ENCODE results near the gene ERFL. TPM values are rescaled to one million over a fixed set of nuclear protein-coding genes. Genes with fewer than 3 reads are reported as not detected.

The ERFL gene
- total and polyA plus RNA-seq, 2 of the 8 experiments (the other 6 are each of a cell fraction or from before 2014, with no cell fraction given) = 0.12 TPM; not detected in 1

DNA sequence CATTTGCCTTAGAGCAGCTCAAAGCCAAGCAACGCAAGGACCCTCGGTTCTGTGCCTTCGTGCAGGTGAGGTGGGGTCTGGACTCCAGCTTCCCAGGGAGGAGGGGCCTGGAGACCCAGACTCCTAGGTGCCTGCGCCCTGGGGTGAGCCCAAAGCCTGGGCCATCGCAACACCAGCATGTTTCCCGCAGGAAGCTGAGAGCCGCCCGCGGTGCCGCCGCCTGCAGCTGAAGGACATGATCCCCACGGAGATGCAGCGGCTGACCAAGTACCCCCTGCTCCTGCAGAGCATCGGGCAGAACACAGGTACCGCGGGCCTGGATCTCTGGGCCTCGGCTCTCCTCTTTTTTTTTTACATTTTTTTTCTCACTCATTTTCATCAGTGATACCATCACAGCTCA, 25.7 kb downstream of the ERFL start:
- Histone ChIP-seq H3K27ac (ENCODE audit: low read depth, low read length) (no peak overlapping the region), H3K23ac (ENCODE audit: insufficient read length) (no peak overlapping the region), H4K20me1 (replicated peaks in 1 of 2; ENCODE audit: control insufficient read depth in 1 of 2, insufficient read depth in 2 of 2, low read length in 2 of 2) (peaks cover 0 to 7% of the 10 kb centered on the region in 2 experiments), H3K4ac (replicated peaks; ENCODE audit: insufficient read length, low read depth, low read length) (no peak overlapping the region), H3K18ac (ENCODE audit: extremely low read depth, low read length) (no peak overlapping the region), H3K79me1 (ENCODE audit: low read depth, low read length) (no peaks in the 10 kb centered on the region), H3K79me2 (ENCODE audit: control insufficient read depth in 1 of 2, insufficient read depth in 2 of 2, low read length in 2 of 2) (no peaks in the 10 kb centered on the region), H4K8ac (ENCODE audit: extremely low read depth, insufficient read depth, low read length) (no peak overlapping the region), H3K4me1 (replicated peaks in 1 of 4; ENCODE audit: control insufficient read depth in 3 of 4, insufficient read depth in 4 of 4, low read length in 3 of 4) (no peaks in the 10 kb centered on the region), H3K4me2 (ENCODE audit: insufficient read depth in 1 of 2, low read depth in 2 of 2, low read length in 2 of 2) (no peak overlapping the region), H4K5ac (ENCODE audit: insufficient read length, low read depth, low read length) (no peak overlapping the region), H3K23me2 (ENCODE audit: low read depth, low read length) (peaks cover 2% of the 10 kb centered on the region; the same call in 1 of the 2 replicates), H4K91ac (replicated peaks; ENCODE audit: insufficient read length, low read length) (no peak overlapping the region), H2BK5ac (ENCODE audit: low read depth, low read length) (no peak overlapping the region), H3K9me3 (ENCODE audit: insufficient read depth in 2 of 2, low read depth in 1 of 2, low read length in 1 of 2) (no peaks in the 10 kb centered on the region), H3K27me3 (replicated peaks in 1 of 4; ENCODE audit: control insufficient read depth in 3 of 4, extremely low read depth in 1 of 4, insufficient read depth in 3 of 4, low read length in 3 of 4) (no peaks in the 10 kb centered on the region), H2BK20ac (ENCODE audit: low read length) (no peak overlapping the region), H3K14ac (ENCODE audit: insufficient read length) (no peak overlapping the region), H2AFZ (ENCODE audit: low read length) (no peak overlapping the region), H2BK12ac (ENCODE audit: low read depth, low read length) (no peak overlapping the region), H3K4me3 (ENCODE audit: extremely low read depth in 1 of 4, insufficient read depth in 2 of 4, low read depth in 3 of 4, low read length in 4 of 4) (no peak overlapping the region), H2AK5ac (ENCODE audit: low read depth, low read length) (no peak overlapping the region), H3K56ac (replicated peaks; ENCODE audit: insufficient read length, low read depth, low read length) (no peak overlapping the region), H2BK15ac (ENCODE audit: low read length) (no peak overlapping the region), H3K36me3 (ENCODE audit: control insufficient read depth in 2 of 4, insufficient read depth in 4 of 4, low read length in 3 of 4) (peaks cover 6 to 17% (median 16%) of the 10 kb centered on the region in 4 experiments), H3K9ac (replicated peaks in 1 of 4; ENCODE audit: extremely low read depth in 1 of 4, low read depth in 3 of 4, low read length in 3 of 4) (no peak overlapping the region), H2BK120ac (replicated peaks; ENCODE audit: low read depth, low read length) (no peak overlapping the region)
- DNase-seq (ENCODE audit: low read depth in 1 of 2, low spot score in 2 of 2) (no peak), FAIRE-seq (no peak)
- POLR2A ChIA-PET (ENCODE audit: partially characterized antibody) = interaction anchor here (0.9 to 13.1 kb wide), 4 partner anchors 9 to 42 kb away, joined by 4 to 167 read pairs (median 12); partner anchors contain the start of gene RPS19
- CTCF ChIA-PET (ENCODE audit: partially characterized antibody) = interaction anchor here (0.8 to 2.7 kb wide), 9 partner anchors 9 to 54 kb away, joined by 3 to 12 read pairs (median 5); no protein-coding TSS in a partner anchor
- WGBS, 2 experiments (ENCODE audit: extremely low coverage in 1 of 2, insufficient coverage in 1 of 2, insufficient read length in 1 of 2, insufficient replicate concordance in 2 of 2, low coverage in 1 of 2, low lambda C conversion rate in 2 of 2, missing lambda C conversion rate in 1 of 2) = 96% methylated on average over 17 of the region's 17 CpGs; no CpG with 5 or more reads in 1 of the 2 experiments
- TF ChIP-seq EP300 (IDR thresholded peaks at IDR 0.05; ENCODE audit: borderline replicate concordance in 1 of 2, low read depth in 2 of 2, low read length in 2 of 2) = no peak
- TF ChIP-seq CREB1 (IDR thresholded peaks at IDR 0.05) = no peak
- TF ChIP-seq EGR1 (IDR thresholded peaks at IDR 0.05; ENCODE audit: borderline replicate concordance, low read depth, low read length) = no peak
- no peak for TF ChIP-seq SIRT6 (IDR thresholded peaks at IDR 0.05; ENCODE audit: low read length)
- TF ChIP-seq POU5F1 (IDR thresholded peaks at IDR 0.05; ENCODE audit: low read depth, low read length) = no peak
- no peak for TF ChIP-seq PHF8 (conservative IDR thresholded peaks at IDR 0.05; ENCODE audit: low read depth, low read length)

Data from H1 (cell line).